HepG2 (cell line): ENCODE results near the gene CTDSP1. TPM values are rescaled to one million over a fixed set of nuclear protein-coding genes. Genes with fewer than 3 reads are reported as not detected.
A peak's percentile ranks its signal among the peaks of the same experiment; 100 is the strongest.

Experiments used
- CHD2 ChIP-seq: IDR thresholded peaks from 2 replicates; pipeline ENCODE4 v1.6.1; 2011; ENCODE audit warnings: low read depth, low read length, improper control_type of control experiment
- GMEB1 ChIP-seq: sonication (generic); formaldehyde crosslinking; IDR thresholded peaks from 2 replicates; pipeline ENCODE4 v1.5.1; 2020; ENCODE audit warnings: missing genetic modification reagents, mild to moderate bottlenecking, borderline replicate concordance
- MLXIP ChIP-seq: sonication (generic); formaldehyde crosslinking; IDR thresholded peaks from 2 replicates; pipeline ENCODE4 v1.9.0; 2021; ENCODE audit warnings: missing genetic modification reagents, borderline replicate concordance
- MTA3 ChIP-seq: sonication (generic); formaldehyde crosslinking; IDR thresholded peaks from 2 replicates; pipeline ENCODE4 v1.4.0; 2020; ENCODE audit warnings: missing genetic modification reagents
- MXD3 ChIP-seq: IDR thresholded peaks from 2 replicates; pipeline ENCODE4 v1.6.1; 2016; ENCODE audit warnings: mild to moderate bottlenecking, missing biosample characterization, missing genetic modification reagents
- NFYB ChIP-seq: sonication (generic); formaldehyde crosslinking; IDR thresholded peaks from 2 replicates; pipeline ENCODE4 v1.4.0; 2020; ENCODE audit warnings: missing genetic modification reagents
- POLR2A ChIP-seq, 2 experiments: IDR thresholded peaks; 2 replicates each; pipeline ENCODE4 v1.6.1; 2011; ENCODE audit warnings: low read depth in 2 of 2, low read length in 2 of 2, mild to moderate bottlenecking in 1 of 2, moderate library complexity in 1 of 2; ENCODE audit not compliant: insufficient read depth in 1 of 2
- SOX13 ChIP-seq, 3 experiments: fragments of 450-650 bp in 1 of 3; sonication (generic) in 1 of 3; formaldehyde crosslinking in 1 of 3; IDR thresholded peaks in 2 of 3; conservative IDR thresholded peaks in 1 of 3; 2 replicates each; pipeline versions ENCODE4 v1.5.0 to v1.6.1; 2016 to 2020; ENCODE audit warnings: antibody characterized with exemption in 1 of 3, mild to moderate bottlenecking in 1 of 3, missing compliant biosample characterization in 1 of 3, missing genetic modification reagents in 1 of 3, moderate library complexity in 1 of 3
- TRAFD1 ChIP-seq: sonication (generic); formaldehyde crosslinking; IDR thresholded peaks from 2 replicates; pipeline ENCODE4 v1.5.1; 2020; ENCODE audit warnings: missing genetic modification reagents, mild to moderate bottlenecking, borderline replicate concordance
- ZBTB1 ChIP-seq: sonication (generic); formaldehyde crosslinking; IDR thresholded peaks from 2 replicates; pipeline ENCODE4 v1.4.0; 2020; ENCODE audit warnings: missing genetic modification reagents, borderline replicate concordance
- ZBTB20 ChIP-seq: sonication (generic); formaldehyde crosslinking; IDR thresholded peaks from 2 replicates; pipeline ENCODE4 v1.8.1; 2023; ENCODE audit warnings: missing genetic modification reagents, low read depth, mild to moderate bottlenecking, borderline replicate concordance
- ZMAT3 ChIP-seq: sonication (generic); formaldehyde crosslinking; conservative IDR thresholded peaks from 2 replicates; pipeline ENCODE4 v1.7.0; 2021; ENCODE audit warnings: missing genetic modification reagents
- ZMYM2 ChIP-seq: sonication (generic); formaldehyde crosslinking; IDR thresholded peaks from 2 replicates; pipeline ENCODE4 v1.8.0; 2022; ENCODE audit warnings: mild to moderate bottlenecking, missing genetic modification reagents
- ZNF253 ChIP-seq: sonication (generic); formaldehyde crosslinking; IDR thresholded peaks from 2 replicates; pipeline ENCODE4 v1.8.0; 2022; ENCODE audit warnings: mild to moderate bottlenecking, missing genetic modification reagents, borderline replicate concordance
- ZNF501 ChIP-seq: sonication (generic); formaldehyde crosslinking; IDR thresholded peaks from 2 replicates; pipeline ENCODE4 v1.5.1; 2020; ENCODE audit warnings: mild to moderate bottlenecking, moderate library complexity, missing genetic modification reagents
- ZNF558 ChIP-seq: sonication (generic); formaldehyde crosslinking; IDR thresholded peaks from 2 replicates; pipeline ENCODE4 v1.9.0; 2022; ENCODE audit warnings: mild to moderate bottlenecking, missing genetic modification reagents, borderline replicate concordance
- ZNF563 ChIP-seq: sonication (generic); formaldehyde crosslinking; IDR thresholded peaks from 2 replicates; pipeline ENCODE4 v1.8.0; 2022; ENCODE audit warnings: mild to moderate bottlenecking, moderate library complexity, missing genetic modification reagents
- polyA plus RNA-seq, 8 experiments: library from polyadenylated mRNA; depleted of rRNA in 3 of 8; stranded (reverse) in 7 of 8; unstranded in 1 of 8; fragments of >200 nt; fragmentation: Illumina TruSeq in 4 of 8; extraction: Trizol in 4 of 8; gene quantifications; 2 replicates each; pipeline versions ENCODE4 v1.2.1 to v1.2.3, GENCODE V29; 2011 to 2016; ENCODE audit warnings: low read depth in 4 of 8, missing spikeins in 1 of 8, mixed read lengths in 1 of 8; ENCODE audit not compliant: insufficient read depth in 1 of 8
- total RNA-seq, 5 experiments: library from RNA; depleted of rRNA; stranded (reverse); fragments of >200 nt; fragmentation: Illumina TruSeq; extraction: Trizol; gene quantifications; 2 replicates each; pipeline ENCODE4 v1.2.3, GENCODE V29; 2016; ENCODE audit warnings: low read depth in 1 of 5

The CTDSP1 gene
- total and polyA plus RNA-seq, 2 of the 13 experiments (the other 11 are each of a cell fraction or from before 2014, with no cell fraction given) = 91.0 to 268 TPM

- TF ChIP-seq CHD2 (peak; percentile 85), ZMAT3 (CRISPR knock-in tag) (no peak), ZBTB20 (CRISPR knock-in tag) (no peak), ZMYM2 (no peak), ZNF253 (CRISPR knock-in tag) (no peak), ZNF558 (no peak), ZNF563 (CRISPR knock-in tag) (peak; percentile 59; the same call in 1 of the 2 replicates), SOX13 (IDR thresholded peaks at IDR 0.05) (no peak), SOX13 (CRISPR knock-in tag; conservative IDR thresholded peaks at IDR 0.05 in 1 of 2, IDR thresholded peaks at IDR 0.05 in 1 of 2) (peak in 1 of 2 experiments; percentile 29; a peak in 1 of 4 replicates), NFYB (no peak), MXD3 (CRISPR knock-in tag) (no peak; the same call in 1 of the 2 replicates), POLR2A (IDR thresholded peaks at IDR 0.05; ENCODE audit: insufficient read depth in 1 of 2, low read depth in 2 of 2, low read length in 2 of 2) (peak in 1 of 2 experiments; percentile 60; a peak in 2 of 4 replicates), MLXIP (CRISPR knock-in tag) (no peak), ZBTB1 (CRISPR knock-in tag) (no peak), GMEB1 (CRISPR knock-in tag) (peak; percentile 31; the same call in 1 of the 2 replicates), MTA3 (no peak), ZNF501 (CRISPR knock-in tag) (peak; percentile 73; the same call in 1 of the 2 replicates), TRAFD1 (no peak)
Measured at GRCh38 chr2:218389333-218390150, 10.1 kb upstream of the CTDSP1 start (continued).
